ENCODE measurements around the gene RNASEL. TPM values are rescaled to one million over a fixed set of nuclear protein-coding genes. Genes with fewer than 3 reads are reported as not detected.

The RNASEL gene
- total RNA-seq, 1 donor from 2014 or later: 2.9 TPM

GRCh38 chr1:182604175-182605164, 15.4 kb upstream of the RNASEL start, which contains the start of gene RGS16:
Gene RGS16, minus strand, starts transcription at chr1:182604389. Its CDS starts 130 bp downstream, at chr1:182604259.
- peak; percentile 98 for ATAC-seq
- DNase-seq (ENCODE audit: missing footprints): peak; percentile 98
- intact Hi-C loops (cut with DNase I): loop anchor here (5.0 kb wide), 3 partner anchors 73 to 522 kb away; no protein-coding TSS in a partner anchor

- intact Hi-C loops (cut with DNase I): loop anchor here (5.0 kb wide), 3 partner anchors 74 to 521 kb away; no protein-coding TSS in a partner anchor
- DNase-seq (ENCODE audit: missing footprints): no peak
- no peak for ATAC-seq
These were observed 14.7 kb upstream of the RNASEL start for GRCh38 chr1:182603646-182604174.

- DNase-seq (ENCODE audit: missing footprints) (no peak), ATAC-seq (no peak)
- intact Hi-C loops (cut with DNase I): loop anchor here (5.0 kb wide), 3 partner anchors 74 to 521 kb away; no protein-coding TSS in a partner anchor
These were observed 14.0 kb upstream of the RNASEL start for GRCh38 chr1:182602935-182603645.

- intact Hi-C loops (cut with DNase I): loop anchor here (1.0 to 5.0 kb wide), 4 partner anchors 75 to 520 kb away; no protein-coding TSS in a partner anchor
- no peak for DNase-seq (ENCODE audit: missing footprints)
- no peak for ATAC-seq
These were observed 12.9 kb upstream of the RNASEL start for GRCh38 chr1:182601913-182602312.

GRCh38 chr1:182601416-182601786, 12.3 kb upstream of the RNASEL start:
- ATAC-seq (peak; percentile 41), DNase-seq (ENCODE audit: missing footprints) (no peak)
- intact Hi-C loops (cut with DNase I): loop anchor here (1.0 to 5.0 kb wide), 4 partner anchors 76 to 519 kb away; no protein-coding TSS in a partner anchor

GRCh38 chr1:182600745-182601415, 11.8 kb upstream of the RNASEL start:
- intact Hi-C loops (cut with DNase I): loop anchor here (1.0 to 5.0 kb wide), 4 partner anchors 76 to 519 kb away; no protein-coding TSS in a partner anchor
- ATAC-seq (no peak), DNase-seq (ENCODE audit: missing footprints) (no peak)

- DNase-seq (ENCODE audit: missing footprints) (no peak), ATAC-seq (no peak)
- intact Hi-C loops (cut with DNase I): loop anchor here (5.0 kb wide), 3 partner anchors 77 to 518 kb away; no protein-coding TSS in a partner anchor
These were observed 11.1 kb upstream of the RNASEL start for GRCh38 chr1:182600036-182600713.

- intact Hi-C loops (cut with DNase I): no loop called here
- DNase-seq (ENCODE audit: missing footprints): no peak
- no peak for ATAC-seq
These were observed 10.3 kb upstream of the RNASEL start for GRCh38 chr1:182599339-182599738.

- ATAC-seq (no peak), DNase-seq (ENCODE audit: missing footprints) (no peak)
- intact Hi-C loops (cut with DNase I): no loop called here
These were observed 9.2 kb upstream of the RNASEL start for GRCh38 chr1:182598296-182598695.

GRCh38 chr1:182596934-182597333, 7.9 kb upstream of the RNASEL start:
- DNase-seq (ENCODE audit: missing footprints): no peak
- intact Hi-C loops (cut with DNase I): no loop called here
- no peak for ATAC-seq

- peak; percentile 81 for ATAC-seq
- DNase-seq (ENCODE audit: missing footprints): no peak
These were observed 6.7 kb upstream of the RNASEL start for GRCh38 chr1:182595641-182596240.

GRCh38 chr1:182589931-182590330, 875 bp upstream of the RNASEL start:
- DNase-seq (ENCODE audit: missing footprints): no peak
- intact Hi-C loops (cut with DNase I): loop anchor here (5.0 kb wide), 1 partner anchor 143 kb away; no protein-coding TSS in a partner anchor
- ATAC-seq: no peak

More at GRCh38 chr1:182595641-182596240, 6.7 kb upstream of the RNASEL start:
- intact Hi-C loops (cut with DNase I): no loop called here

- DNase-seq (ENCODE audit: missing footprints) (no peak), ATAC-seq (no peak)
- intact Hi-C loops (cut with DNase I): loop anchor here (5.0 kb wide), 1 partner anchor 142 kb away; no protein-coding TSS in a partner anchor
These were observed 464 bp upstream of the RNASEL start for GRCh38 chr1:182589520-182589919.

GRCh38 chr1:182587666-182588499, 1.2 kb downstream of the RNASEL start:
- DNase-seq (ENCODE audit: missing footprints): no peak
- intact Hi-C loops (cut with DNase I): loop anchor here (5.0 kb wide), 1 partner anchor 141 kb away; no protein-coding TSS in a partner anchor
- ATAC-seq: no peak

GRCh38 chr1:182587093-182587492, 2.0 kb downstream of the RNASEL start:
- intact Hi-C loops (cut with DNase I): loop anchor here (5.0 kb wide), 1 partner anchor 140 kb away; no protein-coding TSS in a partner anchor
- no peak for ATAC-seq
- no peak for DNase-seq (ENCODE audit: missing footprints)

- ATAC-seq: no peak
- no peak for DNase-seq (ENCODE audit: missing footprints)
- intact Hi-C loops (cut with DNase I): loop anchor here (5.0 kb wide), 1 partner anchor 139 kb away; no protein-coding TSS in a partner anchor
These were observed 2.7 kb downstream of the RNASEL start for GRCh38 chr1:182586380-182586779.

All from Right ventricle myocardium inferior (tissue), 1 donor.